ENCODE results near the gene SIRT5. TPM values are rescaled to one million over a fixed set of nuclear protein-coding genes. Genes with fewer than 3 reads are reported as not detected.

SIRT5 gene
- polyA plus RNA-seq, 1 donor from 2014 or later, result 15.9 TPM

GRCh38 chr6:13648850-13649249 lies 74.4 kb downstream of the SIRT5 start:
- no peaks in the 10 kb centered on the region for H3K9me3 ChIP-seq (ENCODE audit: low read length)
- H3K4me2 ChIP-seq (ENCODE audit: low read length), result no peak overlapping the region
- H2AFZ ChIP-seq (ENCODE audit: low read depth, low read length), result no peak overlapping the region
- H3K27ac ChIP-seq (ENCODE audit: low read length), result no peak overlapping the region
- no peak overlapping the region for H3K4me3 ChIP-seq (ENCODE audit: low read length)
- H3K9me2 ChIP-seq (ENCODE audit: insufficient read depth, low read length), result no peaks in the 10 kb centered on the region
- no peaks in the 10 kb centered on the region for H4K20me1 ChIP-seq (ENCODE audit: insufficient read depth)
- no peak overlapping the region for H3K9ac ChIP-seq (ENCODE audit: low read length)
- no peaks in the 10 kb centered on the region for H3K27me3 ChIP-seq (ENCODE audit: insufficient read depth, low read depth, low read length)
- no peaks in the 10 kb centered on the region for H3F3A ChIP-seq (ENCODE audit: insufficient read depth, low read length, poor library complexity, severe bottlenecking)
- TF ChIP-seq EZH2 (IDR thresholded peaks at IDR 0.05; ENCODE audit: borderline replicate concordance, insufficient read depth, low read length, poor library complexity, severe bottlenecking), result no peak
- no peak for TF ChIP-seq EP300 (conservative IDR thresholded peaks at IDR 0.05; ENCODE audit: poor library complexity, severe bottlenecking)
- TF ChIP-seq SMC3 (conservative IDR thresholded peaks at IDR 0.05; ENCODE audit: poor library complexity), result no peak
- TF ChIP-seq CTCF (IDR thresholded peaks at IDR 0.05; ENCODE audit: poor library complexity, severe bottlenecking), result no peak
- no peak for TF ChIP-seq RAD21 (conservative IDR thresholded peaks at IDR 0.05)
- no peak for TF ChIP-seq TAF1 (IDR thresholded peaks at IDR 0.05; ENCODE audit: low read depth)
- TF ChIP-seq MXI1 (conservative IDR thresholded peaks at IDR 0.05; ENCODE audit: poor library complexity, severe bottlenecking), result no peak
- TF ChIP-seq POLR2AphosphoS5 (IDR thresholded peaks at IDR 0.05), result no peak
- TF ChIP-seq REST (IDR thresholded peaks at IDR 0.05; ENCODE audit: borderline replicate concordance), result no peak
- no peaks in the 10 kb centered on the region for H3K36me3 ChIP-seq (ENCODE audit: insufficient read depth, low read length)
- no peaks in the 10 kb centered on the region for H3K79me2 ChIP-seq (replicated peaks; ENCODE audit: insufficient read depth, low read length)

GRCh38 chr6:13649393-13649792 lies 75.0 kb downstream of the SIRT5 start:
- Histone ChIP-seq H3K4me2 (ENCODE audit: low read length) (no peak overlapping the region), H3K9ac (ENCODE audit: low read length) (no peak overlapping the region), H3K79me2 (replicated peaks; ENCODE audit: insufficient read depth, low read length) (no peaks in the 10 kb centered on the region), H3K9me2 (ENCODE audit: insufficient read depth, low read length) (no peaks in the 10 kb centered on the region), H2AFZ (ENCODE audit: low read depth, low read length) (no peak overlapping the region), H3F3A (ENCODE audit: insufficient read depth, low read length, poor library complexity, severe bottlenecking) (no peaks in the 10 kb centered on the region), H4K20me1 (ENCODE audit: insufficient read depth) (no peaks in the 10 kb centered on the region), H3K4me3 (ENCODE audit: low read length) (no peak overlapping the region), H3K9me3 (ENCODE audit: low read length) (no peaks in the 10 kb centered on the region), H3K27me3 (ENCODE audit: insufficient read depth, low read depth, low read length) (no peaks in the 10 kb centered on the region), H3K27ac (ENCODE audit: low read length) (no peak overlapping the region), H3K36me3 (ENCODE audit: insufficient read depth, low read length) (no peaks in the 10 kb centered on the region)
- no peak for TF ChIP-seq MXI1 (conservative IDR thresholded peaks at IDR 0.05; ENCODE audit: poor library complexity, severe bottlenecking)
- no peak for TF ChIP-seq TAF1 (IDR thresholded peaks at IDR 0.05; ENCODE audit: low read depth)
- no peak for TF ChIP-seq EP300 (conservative IDR thresholded peaks at IDR 0.05; ENCODE audit: poor library complexity, severe bottlenecking)
- TF ChIP-seq CTCF (IDR thresholded peaks at IDR 0.05; ENCODE audit: poor library complexity, severe bottlenecking), result no peak
- no peak for TF ChIP-seq RAD21 (conservative IDR thresholded peaks at IDR 0.05)
- TF ChIP-seq REST (IDR thresholded peaks at IDR 0.05; ENCODE audit: borderline replicate concordance), result no peak
- TF ChIP-seq POLR2AphosphoS5 (IDR thresholded peaks at IDR 0.05), result no peak
- no peak for TF ChIP-seq EZH2 (IDR thresholded peaks at IDR 0.05; ENCODE audit: borderline replicate concordance, insufficient read depth, low read length, poor library complexity, severe bottlenecking)
- no peak for TF ChIP-seq SMC3 (conservative IDR thresholded peaks at IDR 0.05; ENCODE audit: poor library complexity)

Data from neural cell (in vitro differentiated cells).